ENCODE results near the gene MEI1.

Gene MEI1

DNA sequence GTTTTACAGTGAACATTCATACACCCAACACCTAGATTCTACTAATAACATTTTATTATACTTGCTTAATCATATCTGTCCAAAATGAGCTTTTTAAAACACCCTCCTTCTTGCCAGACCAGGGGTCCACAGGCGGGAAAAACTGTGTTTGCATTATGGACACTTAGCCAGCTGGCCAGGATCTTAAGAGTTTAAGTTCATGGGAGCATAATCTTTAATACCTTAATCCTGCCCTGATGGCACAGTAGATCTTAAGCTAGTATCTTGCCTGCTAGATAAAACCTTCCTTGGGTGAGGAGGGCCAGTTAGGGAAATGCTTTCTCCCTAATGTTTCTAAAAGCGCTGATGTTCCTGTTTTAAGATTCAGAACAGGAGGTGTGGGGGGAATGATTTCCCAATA lies 88.0 kb downstream of the MEI1 start:
- no peak for FAIRE-seq

DNA sequence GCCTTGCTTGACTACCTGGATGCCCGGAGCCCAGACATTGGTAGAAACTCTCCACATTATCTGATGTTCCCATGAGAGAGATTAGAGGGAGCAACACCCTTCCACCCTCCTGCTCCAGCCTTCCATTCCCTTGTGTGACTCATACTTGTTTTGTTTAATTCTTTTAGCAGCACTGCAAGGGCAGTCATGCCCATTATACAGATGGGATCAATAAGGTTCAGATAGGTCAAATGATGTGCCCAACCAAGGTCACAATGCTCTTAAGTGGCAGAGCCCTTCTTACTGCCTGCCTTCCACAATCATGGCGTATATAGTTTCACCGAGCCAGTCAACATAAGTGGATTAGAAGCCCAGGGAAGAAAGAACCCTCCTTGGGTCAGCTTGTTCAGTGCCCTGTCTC lies 94.6 kb downstream of the MEI1 start:
- no peak for FAIRE-seq

DNA sequence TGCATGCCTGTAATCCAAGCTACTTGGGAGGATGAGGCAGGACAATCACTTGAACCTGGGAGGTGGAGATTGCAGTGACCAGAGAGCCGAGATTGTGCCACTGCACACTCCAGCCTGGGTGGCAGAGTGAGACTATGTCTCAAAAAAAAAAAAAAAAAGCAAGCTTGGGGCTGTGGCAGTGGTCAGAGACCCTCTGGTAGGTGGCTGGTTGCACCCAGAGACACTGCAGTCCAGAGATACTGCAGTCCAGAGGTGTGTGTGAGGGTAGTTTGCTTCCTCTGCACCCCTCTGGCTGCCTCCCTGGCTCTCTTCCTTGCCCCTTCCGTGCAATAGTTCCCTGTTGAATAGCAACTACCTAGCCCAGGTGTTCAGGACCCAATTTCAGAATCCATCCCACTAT lies 99.4 kb downstream of the MEI1 start:
- no peak for FAIRE-seq

DNA sequence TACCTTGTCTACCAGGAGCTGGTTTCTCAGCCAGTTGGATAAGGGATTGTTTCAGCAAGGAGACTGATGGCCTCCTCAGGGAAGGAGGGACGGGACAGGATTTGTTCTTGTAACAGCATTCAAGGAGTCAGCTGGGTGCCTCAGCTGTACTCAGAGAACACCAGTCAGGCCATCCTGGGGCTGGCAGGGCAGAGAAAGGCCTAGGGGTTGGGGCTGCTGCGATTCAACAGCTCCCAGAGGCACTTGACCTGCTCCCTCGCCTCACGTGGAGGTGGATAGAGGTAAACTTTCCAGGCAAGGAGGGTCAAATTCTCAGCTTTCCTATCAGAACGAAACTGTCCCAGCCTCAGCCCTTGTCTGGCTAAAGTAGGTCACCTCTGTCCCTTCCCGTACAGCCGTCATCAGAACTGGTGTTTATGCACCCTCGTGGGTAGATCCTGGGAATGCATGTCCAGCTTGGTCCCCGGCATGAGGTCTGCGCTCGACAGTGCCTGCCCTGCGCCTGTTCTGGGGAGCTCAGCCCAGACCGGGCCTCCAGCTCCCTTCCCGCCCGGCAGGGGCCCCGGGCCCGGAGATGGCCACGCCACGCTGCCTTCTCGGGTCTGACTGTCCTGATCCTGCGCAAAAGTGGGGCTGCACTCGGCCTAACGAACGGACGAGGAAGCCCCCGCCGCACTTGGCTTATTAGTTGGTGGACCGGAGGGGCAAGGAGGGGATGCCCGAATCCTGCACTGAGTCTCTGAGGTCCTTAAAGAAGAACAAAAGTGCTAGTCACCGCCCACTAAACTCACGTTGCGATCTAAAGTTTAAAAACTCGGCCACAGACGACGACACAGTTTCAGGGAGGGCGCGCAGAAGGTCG lies 100.4 kb downstream of the MEI1 start:
- no peak for FAIRE-seq

DNA sequence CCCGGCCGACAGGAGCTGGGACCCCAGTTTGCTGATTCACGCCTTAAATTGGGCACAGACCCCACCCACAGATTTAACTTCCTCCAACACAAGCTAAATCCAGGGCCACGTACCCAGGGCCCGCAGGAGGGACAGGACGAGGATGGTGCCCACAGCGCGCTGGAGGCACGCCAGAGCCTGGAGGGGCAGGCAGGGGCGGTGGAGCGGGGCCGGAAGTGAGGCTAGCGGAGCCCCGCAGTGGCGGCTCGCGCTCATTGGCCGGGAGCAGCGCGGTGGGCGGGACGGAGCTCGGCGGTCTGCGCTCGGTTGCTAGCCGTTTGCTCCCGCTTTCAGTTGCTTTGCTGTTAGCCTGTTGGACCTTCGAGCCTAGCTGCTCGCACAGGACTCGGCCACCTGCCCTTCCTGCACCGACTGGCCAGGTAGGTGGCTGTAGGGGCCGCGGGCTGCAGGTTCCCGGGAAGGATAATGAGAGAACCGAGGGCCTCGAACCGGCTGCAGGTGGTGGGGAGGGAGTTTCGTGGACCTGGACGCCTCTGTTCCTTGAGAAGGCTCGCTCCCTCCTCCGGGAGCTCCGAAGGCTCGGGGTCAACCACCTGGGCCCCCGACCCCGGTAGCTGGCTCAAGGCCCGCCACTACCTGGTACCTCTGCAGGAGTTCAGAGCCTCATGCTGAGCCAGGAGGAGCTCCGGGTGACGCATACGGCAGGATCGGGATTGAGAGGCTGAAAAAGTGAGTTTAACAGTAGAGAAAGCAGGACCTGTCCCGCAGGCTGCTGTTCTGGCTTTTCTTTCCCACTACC lies 101.2 kb downstream of the MEI1 start, which contains the start of gene CCDC134:
CCDC134 (plus strand) TSS at position 332 of the 799 bp plus-strand sequence. CDS start 8,212 bp downstream, outside the sequence.
- no peak for FAIRE-seq

DNA sequence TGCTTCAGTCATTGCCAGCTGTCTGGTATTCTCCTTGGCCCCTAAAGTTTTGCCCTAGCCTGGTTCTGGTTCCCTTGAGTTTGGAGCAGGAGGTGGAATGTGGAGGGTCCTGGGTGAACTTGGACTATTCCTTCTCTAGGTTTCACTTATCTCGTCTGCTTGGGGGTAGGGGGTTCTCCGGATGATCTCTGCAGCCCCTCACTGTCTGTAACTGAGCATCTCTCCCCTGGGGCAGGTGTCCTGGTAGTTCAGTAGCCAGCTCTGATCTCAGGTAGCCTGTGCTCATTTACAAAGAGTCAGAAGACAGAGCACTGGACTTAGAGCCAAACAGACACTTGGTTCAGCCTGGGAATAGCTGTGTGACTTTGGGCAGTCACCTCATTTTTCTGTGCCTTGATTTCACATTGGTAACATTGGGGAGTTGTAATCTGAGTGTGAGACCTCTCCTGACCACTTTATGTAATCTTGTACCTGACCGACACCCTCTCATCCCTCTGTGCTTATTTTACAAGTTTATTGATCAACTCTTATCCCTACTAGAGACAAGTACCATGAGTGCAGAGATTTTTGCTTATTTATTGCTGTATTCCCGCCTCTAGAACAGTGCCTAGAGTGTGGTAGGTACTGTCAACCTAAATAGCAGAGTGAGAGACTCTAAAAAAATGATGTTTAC lies 102.0 kb downstream of the MEI1 start:
- FAIRE-seq = no peak

DNA sequence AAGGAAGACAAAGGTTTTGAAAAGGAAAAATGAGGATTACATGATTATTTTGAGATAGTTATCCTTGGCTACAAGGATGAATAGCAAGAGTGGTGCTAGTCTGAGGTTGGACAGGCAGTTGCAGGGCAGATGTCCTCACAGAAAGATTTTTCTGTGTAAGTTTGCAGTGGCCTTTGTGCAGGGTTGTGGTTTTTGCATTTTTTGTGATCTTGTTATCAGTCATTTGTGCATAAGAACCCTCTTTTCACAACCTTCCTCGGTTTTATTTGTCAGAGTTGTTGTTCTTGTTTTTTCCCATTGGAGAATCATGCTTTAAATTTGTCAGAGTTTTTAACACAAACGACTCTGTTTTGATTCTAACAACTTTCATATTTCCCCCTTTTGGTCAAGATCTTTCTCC lies 102.6 kb downstream of the MEI1 start:
- FAIRE-seq = no peak

DNA sequence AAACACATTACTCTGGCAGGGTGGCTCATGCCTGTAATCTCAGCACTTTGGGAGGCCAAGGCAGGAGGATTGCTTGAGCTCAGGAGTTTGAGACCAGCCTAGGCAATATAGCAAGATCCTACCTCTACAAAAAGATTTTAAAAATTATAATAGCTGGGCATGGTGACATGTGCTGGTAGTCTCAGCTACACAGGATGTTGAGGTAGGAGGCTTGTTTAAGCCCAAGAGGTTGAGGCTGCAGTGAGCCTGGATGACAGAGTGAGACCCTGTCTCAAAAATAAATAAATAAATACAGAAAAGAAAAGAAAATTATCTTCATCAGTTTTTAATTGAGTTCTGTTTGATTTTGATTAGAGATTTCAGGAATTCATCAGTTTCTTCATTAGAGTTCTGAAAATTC lies 106.3 kb downstream of the MEI1 start:
- FAIRE-seq = no peak

DNA sequence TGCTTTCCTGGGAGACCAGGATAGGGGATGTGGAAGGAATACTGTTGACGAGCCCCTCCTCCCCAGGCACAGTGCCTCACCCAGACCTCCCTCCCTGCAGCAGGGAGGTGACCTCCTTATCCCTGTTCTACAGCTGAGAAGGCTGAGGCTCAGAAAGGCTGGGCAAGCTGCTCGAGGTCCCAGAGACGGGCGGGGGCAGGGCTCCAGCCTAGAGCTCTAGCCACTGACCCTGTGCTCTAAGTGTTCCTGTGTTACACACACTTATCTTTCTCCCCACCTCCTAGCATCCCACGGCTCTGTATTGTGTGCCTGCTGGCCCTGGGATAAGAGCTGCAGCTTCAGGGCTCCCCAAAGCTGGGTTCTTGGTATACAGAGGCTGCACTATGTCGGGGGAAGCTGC lies 109.1 kb downstream of the MEI1 start:
- no peak for FAIRE-seq

DNA sequence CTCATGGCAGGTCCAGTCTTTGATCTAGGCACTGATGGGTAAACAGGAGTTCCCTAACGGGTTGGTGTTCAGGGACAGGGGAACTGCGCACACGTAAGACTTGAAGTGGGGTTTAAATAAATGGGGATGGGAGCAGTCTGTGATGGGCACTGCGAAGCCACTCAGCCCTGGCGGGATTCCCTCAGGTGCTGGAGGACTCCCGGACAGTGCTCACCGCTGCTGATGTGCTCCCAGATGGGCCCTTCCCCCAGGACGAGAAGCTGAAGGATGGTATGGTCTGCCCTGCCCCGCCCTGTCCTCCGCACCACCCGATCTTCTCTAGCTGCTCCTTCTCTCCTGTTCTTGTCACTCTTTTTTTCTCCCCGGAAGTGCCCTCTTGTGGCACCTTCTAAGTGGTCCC lies 110.7 kb downstream of the MEI1 start:
- no peak for FAIRE-seq

DNA sequence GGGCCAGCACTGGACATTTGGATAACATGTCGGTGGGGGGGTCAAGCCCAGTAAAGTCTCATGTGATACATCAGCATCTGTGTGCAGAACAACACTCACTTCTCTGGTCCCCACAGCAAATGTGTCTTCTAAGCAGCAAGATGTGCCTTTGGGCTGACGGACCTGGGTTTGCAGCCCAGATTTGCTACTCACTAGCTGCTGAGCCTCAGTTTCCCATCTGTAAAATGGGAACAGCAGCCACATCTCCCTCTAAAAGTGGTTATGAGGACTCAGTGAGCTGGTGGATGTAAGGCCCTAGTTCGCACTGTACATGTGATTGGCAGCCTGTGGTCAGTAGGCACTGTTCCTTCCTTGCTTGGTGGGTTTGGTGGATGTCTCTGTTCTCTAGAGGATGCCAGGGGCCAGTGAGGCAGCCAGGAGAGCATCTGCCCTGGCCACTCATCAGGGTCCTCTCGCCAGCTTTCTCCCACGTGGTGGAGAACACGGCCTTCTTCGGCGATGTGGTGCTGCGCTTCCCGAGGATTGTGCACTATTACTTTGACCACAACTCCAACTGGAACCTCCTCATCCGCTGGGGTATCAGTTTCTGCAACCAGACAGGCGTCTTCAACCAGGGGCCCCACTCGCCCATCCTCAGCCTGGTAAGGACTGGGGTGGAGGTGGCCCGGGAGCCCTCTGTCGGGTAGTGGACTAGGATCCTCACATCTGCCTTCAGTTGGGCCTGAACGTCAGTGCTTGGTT lies 113.7 kb downstream of the MEI1 start:
- FAIRE-seq = no peak

DNA sequence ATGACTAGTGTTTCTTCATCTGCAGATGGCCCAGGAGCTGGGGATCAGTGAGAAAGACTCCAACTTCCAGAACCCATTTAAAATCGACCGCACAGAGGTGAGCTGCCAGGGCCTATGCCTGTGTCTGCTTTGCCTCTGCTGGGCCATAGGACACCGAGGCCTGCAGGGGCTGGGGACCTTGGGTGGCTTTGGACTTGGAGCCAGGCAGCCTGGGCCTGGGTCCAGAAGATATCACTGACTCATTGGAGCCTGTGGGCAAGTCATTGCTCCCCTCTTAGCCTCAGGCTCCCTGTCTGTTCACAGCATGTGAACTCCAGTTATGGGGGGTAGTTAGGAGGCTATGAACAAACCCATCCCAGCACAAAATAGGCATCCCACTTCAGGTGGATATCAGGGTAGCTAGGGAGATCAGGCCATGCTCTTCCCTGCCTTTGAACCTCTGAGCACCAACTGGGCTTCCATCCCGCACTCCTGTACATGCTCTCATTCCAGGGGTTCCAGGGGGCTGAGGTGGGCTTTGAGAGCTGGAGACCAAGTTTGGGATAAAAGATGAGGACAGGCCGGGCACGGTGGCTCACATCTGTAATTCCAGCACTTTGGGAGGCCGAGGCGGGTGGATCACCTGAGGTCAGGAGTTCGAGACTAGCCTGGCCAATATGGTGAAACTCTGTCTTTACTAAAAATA lies 114.6 kb downstream of the MEI1 start:
- no peak for FAIRE-seq

DNA sequence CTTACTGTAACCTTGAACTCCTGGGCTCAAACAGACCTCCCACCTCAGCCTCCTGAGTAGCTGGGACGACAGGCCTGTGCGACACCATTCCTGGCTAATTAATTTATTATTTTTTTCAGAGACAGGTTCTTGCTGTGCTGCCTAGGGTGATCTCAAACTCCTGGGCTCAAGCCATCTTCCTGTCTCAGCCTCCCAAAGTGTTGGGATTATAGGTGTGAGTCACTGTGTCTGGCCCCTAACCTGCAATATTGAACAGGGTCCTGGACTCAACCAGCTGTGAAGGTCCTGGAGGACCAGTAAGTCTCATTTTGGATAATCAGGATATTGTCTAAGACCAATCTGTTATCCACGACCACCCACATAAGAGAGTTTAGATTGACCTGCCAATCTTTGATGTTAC lies 116.4 kb downstream of the MEI1 start:
- no peak for FAIRE-seq

DNA sequence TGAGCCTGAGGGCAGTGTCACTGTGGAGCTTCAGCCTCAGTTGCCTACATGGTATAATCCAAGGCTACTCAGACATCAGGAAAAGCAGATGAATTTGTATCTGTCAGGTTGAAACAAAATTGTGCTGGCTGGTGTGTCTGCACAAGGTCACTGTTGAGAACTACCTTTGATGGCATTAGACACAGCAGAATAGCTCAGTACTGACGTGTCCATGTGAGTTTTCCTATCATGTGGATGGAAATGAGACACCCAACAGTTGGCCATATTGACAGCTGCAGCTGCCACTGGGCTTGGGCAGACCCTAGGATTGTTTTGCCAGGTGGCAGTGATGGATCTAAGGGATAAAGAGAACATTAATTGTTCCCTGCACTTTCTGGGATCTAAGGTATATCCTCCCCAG lies 116.9 kb downstream of the MEI1 start:
- FAIRE-seq = no peak

DNA sequence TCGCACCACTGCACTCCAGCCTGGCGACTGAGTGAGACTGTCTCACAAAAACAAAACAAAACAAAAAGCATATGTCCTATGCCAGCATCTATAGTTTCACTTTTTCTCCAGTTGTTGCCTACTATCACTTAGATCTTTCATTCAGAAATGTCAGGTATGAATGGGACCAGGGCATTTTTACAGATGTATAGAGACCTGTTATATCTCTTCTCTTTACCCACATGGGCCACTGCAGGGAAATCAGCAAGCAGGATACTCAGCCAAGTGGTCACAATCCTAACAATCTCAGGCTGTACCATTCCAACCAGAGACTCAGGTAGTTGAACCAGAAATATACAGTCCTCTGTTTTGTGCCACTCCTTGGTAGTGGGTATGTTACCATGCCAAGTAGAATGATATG lies 117.6 kb downstream of the MEI1 start:
- no peak for FAIRE-seq

DNA sequence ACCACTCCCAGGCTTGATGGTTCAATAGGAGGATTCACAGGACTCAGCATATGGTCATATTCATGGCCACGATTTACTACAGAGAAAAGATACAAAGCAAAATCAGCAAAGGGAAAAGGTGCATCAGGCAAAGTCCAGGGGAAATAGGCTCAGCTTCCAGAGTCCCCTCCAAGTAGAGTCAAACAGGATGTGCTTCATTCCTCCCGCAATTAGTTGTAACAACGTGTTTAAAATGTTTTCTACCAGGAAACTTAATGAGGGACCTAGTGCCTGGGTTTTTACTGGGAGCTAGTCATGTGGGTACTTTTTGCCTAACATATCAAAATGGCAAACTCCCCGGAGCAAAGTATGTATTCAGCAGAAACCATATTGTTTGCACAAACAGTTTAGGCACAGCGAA lies 118.7 kb downstream of the MEI1 start:
- FAIRE-seq = no peak

DNA sequence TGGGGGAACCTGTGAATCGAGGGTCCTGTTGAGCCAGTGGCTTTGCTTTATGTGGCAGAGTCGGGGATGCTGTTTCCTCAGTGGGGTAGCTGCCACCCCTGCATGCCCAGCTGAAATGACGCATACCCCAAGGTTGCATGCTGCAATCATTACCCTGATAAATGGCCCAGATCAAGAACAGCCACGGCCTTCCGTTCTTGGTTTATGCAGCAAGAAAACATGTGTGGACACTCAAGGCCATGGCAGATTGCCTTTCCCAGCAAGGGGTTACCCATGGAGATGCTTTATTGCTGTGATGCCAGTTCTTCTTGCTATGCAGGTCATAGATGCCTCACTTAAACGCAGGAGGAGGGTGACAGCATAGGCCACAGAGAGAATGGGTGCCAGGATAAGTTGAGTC lies 119.3 kb downstream of the MEI1 start:
- FAIRE-seq = no peak

DNA sequence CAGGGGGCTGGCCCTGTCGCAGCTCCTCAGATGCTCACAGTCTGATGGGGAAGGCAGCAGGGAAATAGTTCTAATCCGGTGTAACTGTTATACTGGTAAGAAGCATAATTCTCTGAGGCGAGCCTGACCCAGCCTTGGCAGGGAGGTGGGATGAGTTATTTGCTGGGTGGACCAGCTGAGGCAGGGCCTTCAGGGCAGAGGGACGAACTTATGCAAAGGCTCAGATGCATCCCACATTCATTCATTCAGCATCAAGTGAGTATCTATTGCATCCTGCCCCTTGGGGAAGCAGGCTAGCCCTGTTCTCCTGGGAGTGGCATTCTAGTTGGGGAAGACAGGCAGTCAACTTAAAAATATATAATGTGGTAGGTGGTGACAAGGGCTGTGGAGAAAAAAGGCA lies 120.0 kb downstream of the MEI1 start:
- no peak for FAIRE-seq

DNA sequence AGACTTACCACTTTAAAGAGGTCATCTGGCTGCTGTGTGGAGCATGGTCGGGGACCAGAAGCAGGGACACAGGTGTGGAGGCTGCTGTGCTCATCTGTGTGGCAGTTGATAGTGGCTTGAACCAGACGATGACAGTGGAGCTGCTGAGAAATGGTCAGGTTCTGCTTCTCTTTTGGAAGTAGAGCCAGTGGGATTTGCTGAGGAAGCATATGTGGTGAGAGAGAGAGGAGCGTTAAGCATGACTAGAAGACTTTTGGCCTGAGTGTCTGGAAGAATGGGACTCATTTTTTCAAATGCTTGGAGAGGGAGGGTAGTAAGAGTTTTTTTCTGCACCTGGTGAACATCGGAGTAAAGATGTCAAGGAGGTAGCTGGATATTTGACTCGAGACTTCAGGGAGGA lies 121.1 kb downstream of the MEI1 start:
- no peak for FAIRE-seq

DNA sequence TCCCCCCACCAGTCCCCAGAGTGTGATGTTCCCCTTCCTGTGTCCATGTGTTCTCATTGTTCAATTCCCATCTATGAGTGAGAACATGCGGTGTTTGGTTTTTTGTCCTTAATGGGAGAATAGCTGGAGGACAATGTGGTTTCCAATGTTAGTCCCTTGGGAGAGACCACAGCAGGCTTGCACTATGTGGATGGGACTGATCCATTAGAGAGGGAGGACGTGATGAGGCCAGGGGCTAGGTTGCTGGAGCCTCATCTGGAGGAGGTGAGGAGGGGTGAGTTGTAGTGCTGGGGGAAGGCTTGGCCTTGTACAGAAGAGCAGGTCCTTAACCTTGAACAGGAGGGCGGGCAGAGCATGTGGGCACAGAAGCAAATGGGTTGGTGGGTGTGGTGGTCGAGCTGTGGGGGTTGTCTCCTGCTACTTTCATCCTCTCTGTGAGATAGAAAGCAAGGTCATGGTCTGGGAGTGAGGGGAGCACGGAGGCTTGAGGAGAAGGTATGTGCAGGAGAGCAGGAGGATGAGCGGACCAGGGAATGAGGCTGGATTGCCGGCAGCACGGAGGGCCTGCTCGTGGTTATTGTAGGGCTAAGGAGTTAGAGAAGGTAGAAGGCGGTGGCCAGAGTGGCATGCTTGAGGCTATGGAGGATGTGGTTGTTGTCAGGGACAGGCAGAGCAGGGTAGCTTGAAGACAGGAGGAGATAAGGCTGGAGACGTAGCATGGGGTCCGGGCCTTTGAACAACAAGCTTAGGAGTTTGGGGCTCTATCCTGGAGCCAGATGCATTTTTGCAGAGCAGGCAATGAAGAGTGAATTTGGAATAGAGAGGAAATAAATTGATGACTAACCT lies 122.4 kb downstream of the MEI1 start:
- no peak for FAIRE-seq
